CD14-positive monocyte (primary cell): Measurements from ENCODE around the gene FBXW12. TPM values are rescaled to one million over a fixed set of nuclear protein-coding genes. Genes with fewer than 3 reads are reported as not detected.

Experiments
- DNase-seq, 3 donors: peaks; one replicate each; pipeline ENCODE4 v3.0.0-alpha.2; 2011 to 2022
- H2AFZ ChIP-seq: 2 replicates; pipeline ENCODE4 v1.6.0; 2012; ENCODE audit warnings: mild to moderate bottlenecking, low read depth, low read length, inconsistent platforms; ENCODE audit not compliant: insufficient read depth, poor library complexity, severe bottlenecking
- H3K27ac ChIP-seq, 2 donors: 1 replicate in 1 of 2; 2 replicates in 1 of 2; pipeline ENCODE4 v1.5.1; 2012 to 2013; ENCODE audit warnings: low read length in 2 of 2, control low read depth in 1 of 2, inconsistent platforms in 1 of 2, low read depth in 1 of 2, mild to moderate bottlenecking in 1 of 2
- H3K27me3 ChIP-seq, 2 donors: one replicate each; pipeline versions ENCODE4 v1.6.0 to v1.6.1; 2011 to 2013; ENCODE audit warnings: low read length in 2 of 2; ENCODE audit not compliant: control insufficient read depth in 2 of 2, insufficient read depth in 2 of 2
- H3K36me3 ChIP-seq, 2 donors: replicated peaks in 1 of 2; 1 replicate in 1 of 2; 2 replicates in 1 of 2; pipeline versions ENCODE4 v1.5.1 to v1.6.1; 2012 to 2013; ENCODE audit warnings: low read length in 2 of 2, control low read depth in 1 of 2, inconsistent platforms in 1 of 2, mild to moderate bottlenecking in 1 of 2; ENCODE audit not compliant: insufficient read depth in 2 of 2, control insufficient read depth in 1 of 2
- H3K4me1 ChIP-seq, 2 donors: 1 replicate in 1 of 2; 2 replicates in 1 of 2; pipeline versions ENCODE4 v1.5.1 to v1.6.1; 2012 to 2013; ENCODE audit warnings: low read length in 2 of 2, control low read depth in 1 of 2, inconsistent platforms in 1 of 2, mild to moderate bottlenecking in 1 of 2, moderate library complexity in 1 of 2; ENCODE audit not compliant: insufficient read depth in 2 of 2, control insufficient read depth in 1 of 2
- H3K4me2 ChIP-seq: replicated peaks from 2 replicates; pipeline ENCODE3; 2012; ENCODE audit warnings: low read length, moderate library complexity, mild to moderate bottlenecking; ENCODE audit not compliant: poor library complexity, severe bottlenecking; ENCODE audit errors: extremely low read depth
- H3K4me3 ChIP-seq, 3 experiments: fragments of 200-600 bp in 1 of 3; sonication (generic) in 1 of 3; replicated peaks in 1 of 3; 1 replicate in 2 of 3; 2 replicates in 1 of 3; pipeline ENCODE4 v1.5.1; 2011 to 2013; ENCODE audit warnings: low read length in 3 of 3, mild to moderate bottlenecking in 3 of 3, control low read depth in 2 of 3, low read depth in 2 of 3, inconsistent platforms in 1 of 3, moderate library complexity in 1 of 3
- H3K79me2 ChIP-seq: 2 replicates; pipeline ENCODE4 v1.6.0; 2012; ENCODE audit warnings: mild to moderate bottlenecking, control low read depth, inconsistent platforms, low read length, moderate library complexity; ENCODE audit not compliant: insufficient read depth
- H3K9ac ChIP-seq: 2 replicates; pipeline ENCODE4 v1.6.0; 2017; ENCODE audit warnings: low read length, mild to moderate bottlenecking; ENCODE audit not compliant: insufficient read depth, poor library complexity, severe bottlenecking
- H3K9me3 ChIP-seq, 2 donors: replicated peaks in 1 of 2; 1 replicate in 1 of 2; 2 replicates in 1 of 2; pipeline versions ENCODE4 v1.5.1 to v1.6.1; 2012 to 2013; ENCODE audit warnings: low read length in 2 of 2, control low read depth in 1 of 2; ENCODE audit not compliant: control insufficient read depth in 1 of 2, insufficient read depth in 1 of 2
- H4K20me1 ChIP-seq: 2 replicates; pipeline ENCODE4 v1.6.0; 2012; ENCODE audit warnings: mild to moderate bottlenecking, low read length, control low read depth, moderate library complexity; ENCODE audit not compliant: insufficient read depth
- H3K27ac Mint-ChIP-seq, 7 donors: one replicate each; pipeline ENCODE4 v1.8.0; 2020; ENCODE audit warnings: mild to moderate bottlenecking in 7 of 7, mixed read lengths in 7 of 7, moderate library complexity in 6 of 7, inconsistent platforms in 2 of 7
- H3K27me3 Mint-ChIP-seq, 3 donors: one replicate each; pipeline ENCODE4 v1.8.0; 2021 to 2022; ENCODE audit warnings: low read depth in 3 of 3, mild to moderate bottlenecking in 3 of 3, mixed read lengths in 3 of 3, moderate library complexity in 3 of 3, inconsistent platforms in 1 of 3
- H3K36me3 Mint-ChIP-seq, 2 donors: one replicate each; pipeline ENCODE4 v1.8.0; 2020; ENCODE audit warnings: mixed read lengths in 2 of 2, inconsistent platforms in 1 of 2, mild to moderate bottlenecking in 1 of 2
- H3K4me1 Mint-ChIP-seq: one replicate; pipeline ENCODE4 v1.8.0; 2020; ENCODE audit warnings: mild to moderate bottlenecking, mixed read lengths
- H3K4me3 Mint-ChIP-seq, 2 donors: one replicate each; pipeline ENCODE4 v1.8.0; 2020; ENCODE audit warnings: mild to moderate bottlenecking in 2 of 2, mixed read lengths in 2 of 2, moderate library complexity in 1 of 2
- H3K9me3 Mint-ChIP-seq, 7 donors: one replicate each; pipeline ENCODE4 v1.8.0; 2020 to 2022; ENCODE audit warnings: mixed read lengths in 7 of 7, mild to moderate bottlenecking in 6 of 7, moderate library complexity in 6 of 7, inconsistent platforms in 2 of 7
- WGBS: methylation state at CpG from one replicate; pipeline ENCODE4 v1.1.5; 2013; ENCODE audit warnings: missing lambda C conversion rate; ENCODE audit not compliant: insufficient coverage; 5-methylcytosine and 5-hydroxymethylcytosine counted together
- intact Hi-C, 2 donors: fragments of 100-400 bp; cut with micrococcal nuclease; formaldehyde crosslinking; loops; one replicate each; pipeline versions ENCODE4 v1.15.0 to v1.15.1; 2023
- polyA plus RNA-seq, 3 donors: library from polyadenylated mRNA; depleted of rRNA in 1 of 3; unstranded in 2 of 3; stranded (reverse) in 1 of 3; fragments of 300-500 nt in 2 of 3; fragments of >200 nt in 1 of 3; fragmentation: Illumina TruSeq in 2 of 3; gene quantifications; 1 replicate in 2 of 3; 2 replicates in 1 of 3; pipeline ENCODE4 v1.2.3, GENCODE V29; 2012 to 2021
- TF ChIP-seq, protein P1 (sequence below): fragments of 200-600 bp; IDR thresholded peaks from one replicate; pipeline ENCODE4 v1.8.0; 2022; ENCODE audit warnings: antibody characterized with exemption, mild to moderate bottlenecking

FBXW12 gene
- polyA plus RNA-seq, 3 donors, result not detected

DNA sequence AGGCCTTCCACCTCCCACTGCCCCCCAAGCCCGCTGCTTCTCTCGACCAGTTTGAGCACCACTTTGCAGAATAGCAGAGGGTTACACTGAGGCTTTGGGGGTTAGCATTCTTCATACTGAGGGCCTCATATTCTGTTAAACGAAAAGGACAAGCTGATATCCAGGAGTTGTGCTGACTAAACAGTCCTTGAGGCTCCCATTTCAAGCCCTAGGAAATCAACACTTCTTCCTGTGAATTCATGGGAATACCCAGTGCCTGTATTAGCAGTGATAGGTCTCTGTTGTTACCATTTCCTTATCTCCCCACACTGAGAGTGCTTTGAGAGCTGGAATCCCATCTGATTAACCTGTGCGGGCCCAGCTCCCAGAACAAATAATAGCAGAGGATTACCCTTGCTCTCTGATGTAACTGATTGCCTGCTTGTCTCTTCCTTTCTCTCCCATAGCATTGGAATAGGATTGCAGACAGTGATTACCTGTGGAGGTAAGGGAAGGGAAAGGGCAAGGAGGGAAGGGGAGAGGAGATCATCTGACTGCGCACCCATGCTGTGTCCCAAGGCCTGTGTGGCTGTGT lies 930 bp downstream of the FBXW12 start:
- H2AFZ ChIP-seq, result no peak overlapping the region
- Mint-ChIP-seq H3K9me3 (no peaks in the 10 kb centered on the region), H3K27ac (no peak overlapping the region), H3K4me3 (no peak overlapping the region), H3K27me3 (peaks cover 0 to 3% (median 0%) of the 10 kb centered on the region in 3 donors), H3K36me3 (no peaks in the 10 kb centered on the region), H3K4me1 (peaks cover 14% of the 10 kb centered on the region)
- H4K20me1 ChIP-seq, result no peaks in the 10 kb centered on the region
- H3K79me2 ChIP-seq, result no peaks in the 10 kb centered on the region
- H3K9me3 ChIP-seq, result no peaks in the 10 kb centered on the region
- no peak overlapping the region for H3K4me3 ChIP-seq
- H3K27me3 ChIP-seq, result no peaks in the 10 kb centered on the region
- TF ChIP-seq, protein P1, sequence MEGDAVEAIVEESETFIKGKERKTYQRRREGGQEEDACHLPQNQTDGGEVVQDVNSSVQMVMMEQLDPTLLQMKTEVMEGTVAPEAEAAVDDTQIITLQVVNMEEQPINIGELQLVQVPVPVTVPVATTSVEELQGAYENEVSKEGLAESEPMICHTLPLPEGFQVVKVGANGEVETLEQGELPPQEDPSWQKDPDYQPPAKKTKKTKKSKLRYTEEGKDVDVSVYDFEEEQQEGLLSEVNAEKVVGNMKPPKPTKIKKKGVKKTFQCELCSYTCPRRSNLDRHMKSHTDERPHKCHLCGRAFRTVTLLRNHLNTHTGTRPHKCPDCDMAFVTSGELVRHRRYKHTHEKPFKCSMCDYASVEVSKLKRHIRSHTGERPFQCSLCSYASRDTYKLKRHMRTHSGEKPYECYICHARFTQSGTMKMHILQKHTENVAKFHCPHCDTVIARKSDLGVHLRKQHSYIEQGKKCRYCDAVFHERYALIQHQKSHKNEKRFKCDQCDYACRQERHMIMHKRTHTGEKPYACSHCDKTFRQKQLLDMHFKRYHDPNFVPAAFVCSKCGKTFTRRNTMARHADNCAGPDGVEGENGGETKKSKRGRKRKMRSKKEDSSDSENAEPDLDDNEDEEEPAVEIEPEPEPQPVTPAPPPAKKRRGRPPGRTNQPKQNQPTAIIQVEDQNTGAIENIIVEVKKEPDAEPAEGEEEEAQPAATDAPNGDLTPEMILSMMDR, result no peak
- H3K36me3 ChIP-seq, result no peaks in the 10 kb centered on the region
- no peak for DNase-seq
- H3K27ac ChIP-seq, result no peak overlapping the region
- WGBS, result 100% methylated on average over 4 of the region's 5 CpGs
- H3K9ac ChIP-seq, result no peak overlapping the region
- intact Hi-C loops, result no loop called here
- H3K4me1 ChIP-seq, result no peaks in the 10 kb centered on the region
- H3K4me2 ChIP-seq, result no peak overlapping the region

- no peaks in the 10 kb centered on the region for H3K36me3 ChIP-seq
- no peaks in the 10 kb centered on the region for H3K4me1 Mint-ChIP-seq
- H3K36me3 Mint-ChIP-seq, result no peaks in the 10 kb centered on the region
- H3K9ac ChIP-seq, result no peak overlapping the region
- H3K4me1 ChIP-seq, result no peaks in the 10 kb centered on the region
- no peaks in the 10 kb centered on the region for H3K79me2 ChIP-seq
- intact Hi-C loops, result no loop called here
- H3K27me3 ChIP-seq, result no peaks in the 10 kb centered on the region
- no peak overlapping the region for H3K4me3 ChIP-seq
- H3K4me3 Mint-ChIP-seq, result no peak overlapping the region
- H3K4me2 ChIP-seq, result no peak overlapping the region
- peaks cover 0 to 3% (median 0%) of the 10 kb centered on the region in 7 donors for H3K9me3 Mint-ChIP-seq
- H4K20me1 ChIP-seq, result no peaks in the 10 kb centered on the region
- H3K9me3 ChIP-seq, result no peaks in the 10 kb centered on the region
- DNase-seq, result no peak
- TF ChIP-seq, protein P1, result no peak
- no peak overlapping the region for H3K27ac ChIP-seq
- H2AFZ ChIP-seq, result no peak overlapping the region
- no peak overlapping the region for H3K27ac Mint-ChIP-seq
- H3K27me3 Mint-ChIP-seq, result peaks cover 0 to 3% (median 0%) of the 10 kb centered on the region in 3 donors
Observed at GRCh38 chr3:48387634-48388033, 15.6 kb downstream of the FBXW12 start.
